Fibroblast of peridontal ligament (primary cell): ENCODE data around the gene RNF123.

Experiments
- DNase-seq: peaks from one replicate; pipeline ENCODE4 v3.0.0-alpha.2; 2010; ENCODE audit errors: extremely low read depth

The RNF123 gene

DNA sequence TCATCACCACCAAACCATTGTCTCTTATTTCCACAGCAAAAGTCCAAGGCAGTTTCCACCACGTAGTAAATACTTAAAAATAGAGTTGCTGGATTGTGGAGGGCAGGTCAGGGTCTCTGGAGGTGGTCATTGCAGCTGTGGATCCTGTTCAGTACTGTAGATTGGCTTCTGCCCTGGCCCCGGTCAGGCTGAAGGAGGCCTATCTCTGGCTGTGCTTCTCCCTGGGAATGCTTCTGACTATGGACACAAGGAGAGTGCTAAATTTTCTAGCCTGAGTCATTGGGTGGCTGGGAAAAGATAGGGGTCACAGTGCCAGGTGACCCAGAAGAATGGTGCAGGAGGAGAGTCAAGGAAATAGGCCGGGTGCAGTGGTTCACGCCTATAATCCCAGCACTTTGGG lies 60.7 kb downstream of the RNF123 start:
- no peak for DNase-seq

DNA sequence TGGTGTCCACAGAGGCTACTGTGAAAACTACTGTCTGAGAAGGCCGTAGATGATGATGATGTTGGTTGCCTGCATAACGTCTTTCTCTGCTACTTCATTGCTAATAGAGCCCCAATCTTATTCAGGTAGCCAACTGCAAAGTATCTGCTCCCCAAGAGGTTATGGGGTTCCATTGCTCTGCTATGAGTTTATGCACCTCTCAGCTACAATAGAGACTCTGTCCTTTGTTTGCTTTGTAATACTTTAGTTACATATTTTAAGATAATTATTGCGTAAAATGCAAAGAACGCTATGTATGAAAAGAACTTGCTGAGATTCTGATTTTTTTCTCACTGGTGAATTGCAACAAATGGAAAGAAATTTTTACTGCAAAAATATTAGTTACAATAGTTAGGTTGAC lies 62.1 kb downstream of the RNF123 start:
- no peak for DNase-seq

DNA sequence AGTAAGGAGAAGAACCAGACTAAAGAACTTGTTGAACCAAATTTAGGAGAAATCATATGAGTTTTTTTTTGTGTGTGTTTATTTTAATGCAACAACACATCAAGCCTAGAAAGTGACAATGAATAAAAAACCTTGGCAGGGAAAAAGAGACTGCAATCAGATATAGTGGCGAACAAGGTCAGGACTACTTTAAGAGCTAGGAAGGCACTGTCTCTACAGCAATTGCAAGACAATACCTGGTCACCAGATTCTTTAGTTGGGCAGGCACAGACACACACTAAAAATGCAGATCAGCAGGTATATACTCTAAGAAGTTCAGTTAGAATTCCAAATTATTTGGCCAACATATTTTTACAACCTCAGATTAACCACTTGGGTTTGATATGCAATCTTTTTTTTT lies 65.2 kb downstream of the RNF123 start:
- DNase-seq: no peak

DNA sequence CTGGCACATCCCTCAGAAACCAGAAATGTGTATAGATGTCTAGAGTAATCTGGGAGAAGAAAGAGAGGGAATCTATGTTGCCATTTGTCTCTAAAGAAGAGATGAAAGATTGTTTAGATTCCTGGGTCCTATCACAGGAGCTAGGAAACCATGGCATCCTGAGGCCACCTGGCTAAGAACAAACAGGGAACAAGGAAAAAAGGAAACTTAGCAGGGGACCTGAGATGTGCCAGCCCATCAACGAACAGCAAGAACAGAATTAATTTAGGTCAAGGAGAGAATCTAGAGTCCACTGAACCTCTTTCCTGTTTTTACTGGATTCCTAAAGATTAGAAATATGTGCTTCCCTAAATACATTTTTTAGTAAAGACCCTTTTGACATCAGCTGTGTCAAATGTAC lies 66.7 kb downstream of the RNF123 start:
- no peak for DNase-seq

DNA sequence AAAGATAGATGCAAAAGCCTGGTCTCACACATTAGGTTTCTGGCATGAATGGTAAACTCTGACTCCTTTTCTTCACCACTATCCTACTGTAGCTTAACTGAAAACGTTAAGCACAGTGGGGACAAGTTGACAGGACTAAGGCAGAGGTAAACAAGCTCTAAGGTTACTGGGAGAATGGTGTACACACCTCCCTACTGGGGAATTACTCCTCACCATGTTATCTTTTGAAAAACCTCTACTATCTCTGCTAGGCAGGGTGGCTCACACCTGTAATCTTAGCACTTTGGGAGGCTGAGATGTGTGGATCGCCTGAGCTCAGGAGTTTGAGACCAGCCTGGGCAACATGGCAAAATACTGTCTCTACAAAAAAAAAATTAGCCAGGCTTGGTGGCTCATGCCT lies 67.8 kb downstream of the RNF123 start:
- no peak for DNase-seq

DNA sequence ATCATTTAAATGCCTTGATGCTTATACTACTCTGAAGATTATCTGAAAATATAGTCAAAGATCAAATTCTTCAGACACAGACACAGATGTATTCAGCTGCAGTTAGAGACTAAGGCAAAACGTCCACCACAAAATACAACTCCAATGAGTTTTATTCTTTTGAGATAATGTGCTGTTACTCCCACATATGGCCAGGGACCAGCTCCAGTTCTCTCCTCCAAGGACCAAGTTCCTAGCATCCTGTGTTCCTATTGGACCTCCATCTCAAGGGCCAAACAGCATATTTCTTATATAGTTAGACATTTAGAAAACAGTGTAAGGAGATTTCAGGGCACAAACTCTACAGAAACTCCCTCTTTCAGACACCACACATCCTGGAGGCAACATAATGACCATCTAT lies 69.9 kb downstream of the RNF123 start:
- DNase-seq: no peak

DNA sequence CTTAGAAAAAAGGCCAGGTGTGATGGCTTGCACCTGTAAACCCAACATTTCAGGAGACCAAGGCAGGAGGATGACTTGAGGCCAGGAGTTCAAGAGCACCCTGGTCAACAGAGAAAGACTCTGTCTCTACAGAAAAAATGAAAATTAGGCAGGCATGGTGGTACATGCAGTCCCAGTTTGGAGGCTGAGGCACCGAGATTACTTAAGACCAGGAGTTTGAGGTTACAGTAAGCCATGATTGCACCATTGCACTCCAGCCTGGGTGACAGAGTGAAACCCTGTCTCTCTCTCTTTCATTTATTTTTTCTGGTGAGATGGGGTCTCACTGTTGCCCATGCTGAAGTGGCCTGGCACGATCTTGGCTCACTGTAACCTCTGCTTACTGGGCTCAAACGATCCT lies 72.3 kb downstream of the RNF123 start:
- no peak for DNase-seq

DNA sequence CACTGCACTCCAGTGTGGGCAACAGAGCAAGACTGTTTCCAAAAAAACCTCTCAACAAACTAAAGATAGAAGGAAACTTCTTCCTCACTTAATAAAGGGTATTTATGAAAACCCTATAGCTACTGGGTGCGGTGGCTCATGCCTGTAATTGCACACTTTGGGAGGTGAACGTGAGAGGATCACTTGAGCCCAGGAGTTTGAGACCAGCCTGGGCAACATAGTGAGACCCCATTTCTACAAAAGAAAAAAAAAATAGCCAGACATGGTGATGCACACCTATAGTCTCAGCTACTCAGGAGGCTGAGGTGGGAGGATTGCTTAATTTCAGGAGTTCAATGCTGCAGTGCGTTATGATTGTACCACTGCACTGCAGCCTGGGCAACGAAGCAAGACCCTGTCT lies 74.6 kb downstream of the RNF123 start:
- DNase-seq: no peak

DNA sequence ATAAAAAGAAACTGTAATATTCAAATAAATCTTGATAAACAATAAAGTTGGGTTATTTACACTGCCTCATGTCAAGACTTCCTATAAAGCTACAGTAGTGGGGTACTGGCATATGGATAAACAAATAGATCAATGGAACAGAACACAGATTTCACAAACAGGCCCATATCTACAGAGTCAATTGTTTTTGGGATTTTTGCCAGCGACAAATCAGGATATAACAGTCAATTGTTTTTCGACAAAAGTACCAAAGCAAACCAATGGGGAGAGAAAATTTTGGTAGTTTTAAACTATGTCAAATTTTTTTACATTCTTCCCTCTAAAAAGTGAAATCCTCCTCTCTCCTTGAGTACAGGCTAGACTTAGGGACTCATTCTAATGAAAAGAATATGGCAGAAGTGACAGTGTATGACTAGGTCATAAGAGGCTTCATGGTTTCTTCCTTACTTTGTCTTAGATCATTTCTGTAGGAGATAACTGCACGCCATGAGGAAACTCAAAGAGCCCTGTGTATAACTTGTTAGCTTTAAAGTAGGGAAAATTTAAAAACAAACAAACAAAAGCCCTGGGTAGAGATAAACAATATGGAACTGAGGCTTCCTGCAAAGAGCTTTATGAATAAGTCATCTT lies 80.0 kb downstream of the RNF123 start:
- peak; percentile 55 for DNase-seq

DNA sequence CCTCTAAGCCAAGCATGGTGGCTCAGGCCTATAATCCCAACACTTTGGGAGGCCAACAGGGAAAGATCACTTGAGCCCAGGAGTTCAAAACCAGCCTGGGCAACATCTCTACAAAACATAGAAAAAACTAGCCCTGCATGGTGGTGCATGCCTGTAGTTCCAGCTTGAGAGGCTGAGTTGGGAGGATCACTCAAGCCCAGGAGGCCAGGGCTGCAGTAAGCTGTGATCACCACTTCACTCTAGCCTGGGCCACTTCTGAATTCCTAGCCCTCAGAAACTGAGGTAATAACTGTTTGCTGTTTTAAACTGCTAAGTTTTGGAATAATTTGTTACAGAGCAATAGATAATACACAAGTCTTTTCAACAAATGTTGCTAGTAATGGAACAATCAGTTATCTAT lies 80.6 kb downstream of the RNF123 start:
- no peak for DNase-seq
